Hepatic stellate cell (primary cell): ENCODE data around the gene GLS.
A peak's percentile ranks its signal among the peaks of the same experiment; 100 is the strongest.
"Not testable (repeated sequence)": the region's sequence is repeated elsewhere in the genome, so short reads cannot be mapped to it uniquely, and the experiment has no call there.

Experiments
- DNase-seq: peaks from one replicate; pipeline ENCODE4 v3.0.0; 2011; ENCODE audit warnings: low spot score

GLS gene

DNA sequence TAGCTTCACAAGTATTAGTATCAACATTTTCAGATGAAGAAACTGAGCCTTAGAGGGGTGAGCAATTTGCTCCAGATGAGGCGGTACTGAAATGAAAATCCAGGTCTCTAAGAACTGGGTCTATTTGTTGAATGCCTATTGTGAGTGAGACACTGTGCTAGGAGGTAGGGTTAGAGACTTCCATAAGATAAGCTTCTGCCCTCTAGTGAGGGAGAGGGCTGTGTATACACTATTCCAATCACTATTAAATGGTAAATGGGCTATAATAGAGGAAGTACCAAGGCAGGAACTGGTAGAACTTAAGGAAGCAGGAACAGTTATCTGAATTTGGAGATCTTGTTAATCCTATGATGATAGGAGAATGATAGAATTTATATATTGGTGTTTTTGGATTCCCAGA is 23.6 kb upstream of the GLS start:
- no peak for DNase-seq

GRCh38 chr2:190858817-190859216 is 21.8 kb upstream of the GLS start:
- DNase-seq = peak; percentile 52

- DNase-seq = peak; percentile 38
These were observed 21.0 kb upstream of the GLS start for GRCh38 chr2:190859347-190860297.

- DNase-seq = peak; percentile 27
These were observed 19.5 kb upstream of the GLS start for GRCh38 chr2:190860985-190861680.

DNA sequence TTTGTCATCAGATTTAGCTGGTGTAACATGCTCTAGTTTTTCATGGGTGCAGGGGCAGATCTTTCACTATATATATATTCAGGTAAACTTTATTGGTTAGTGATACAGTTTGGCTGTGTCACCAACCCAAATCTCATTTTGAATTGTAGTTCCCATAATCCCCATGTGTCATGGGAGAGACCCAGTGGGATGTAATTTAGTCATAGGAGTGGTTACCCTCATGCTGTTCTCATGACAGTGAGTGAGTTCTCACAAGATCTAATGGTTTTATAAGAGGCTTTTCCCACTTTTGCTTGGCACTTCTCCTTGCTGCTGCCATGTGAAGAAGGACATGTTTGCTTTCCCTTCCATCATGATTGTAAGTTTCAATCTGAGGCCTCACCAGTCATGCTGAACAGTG is 18.5 kb upstream of the GLS start:
- DNase-seq = not testable (repeated sequence)

DNA sequence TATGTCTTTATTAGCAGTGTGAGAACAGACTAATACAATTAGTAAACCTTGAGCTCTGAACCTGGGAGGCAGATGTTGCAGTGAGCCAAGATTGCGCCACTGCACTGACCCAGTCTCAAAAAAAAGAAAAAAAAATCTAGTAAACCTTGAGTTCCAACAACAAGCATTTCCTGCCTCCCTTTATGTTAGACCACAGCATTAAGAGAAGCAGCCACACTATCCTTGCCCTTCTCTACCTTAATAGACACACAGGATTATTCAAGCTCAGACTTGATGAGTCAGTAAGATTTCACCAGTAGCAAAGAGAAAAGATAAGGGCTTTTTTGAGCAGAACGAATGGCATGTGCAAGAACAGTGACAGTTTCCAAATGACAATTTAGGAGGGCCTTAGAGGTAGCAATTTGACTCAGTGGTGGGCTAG is 18.0 kb upstream of the GLS start:
- DNase-seq = no peak

DNA sequence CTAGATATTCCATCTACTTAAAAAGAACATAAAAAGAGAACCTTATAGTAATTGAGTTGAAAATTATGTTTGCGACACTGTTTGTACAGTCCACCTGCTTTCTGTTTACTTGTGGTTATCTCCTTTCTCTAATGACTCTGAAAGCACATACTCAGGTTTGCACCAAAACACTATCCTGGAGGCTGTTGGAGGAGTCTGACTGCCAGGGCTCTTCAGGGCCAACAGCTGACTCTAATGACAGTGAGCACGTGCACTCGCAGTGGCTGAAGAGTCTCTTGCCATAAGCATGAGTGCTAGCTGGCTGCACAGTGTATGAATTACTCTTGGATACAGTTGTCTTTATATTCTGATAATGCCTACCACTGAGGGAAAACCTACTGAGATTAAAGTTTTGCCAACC is 16.7 kb upstream of the GLS start:
- no peak for DNase-seq

DNA sequence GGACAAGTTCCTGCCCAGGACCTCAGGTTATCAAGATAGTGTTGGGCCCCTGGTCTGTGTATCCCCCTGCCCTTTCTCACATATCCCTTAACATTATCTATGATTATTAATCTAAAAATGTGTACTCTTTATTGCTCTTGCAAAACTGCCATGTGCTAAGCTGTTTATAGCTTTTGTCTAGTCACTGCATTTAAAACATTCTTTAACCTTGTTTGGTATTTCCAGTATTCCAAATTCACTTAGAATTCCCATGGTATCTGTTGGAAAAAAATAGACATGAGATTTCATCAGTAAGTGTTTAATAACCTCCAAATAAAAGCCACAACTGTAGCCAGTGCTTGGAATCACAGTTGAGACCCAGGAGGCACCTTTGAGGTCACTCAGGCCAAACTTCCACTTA is 16.2 kb upstream of the GLS start:
- no peak for DNase-seq

GRCh38 chr2:190867212-190867611 is 13.4 kb upstream of the GLS start:
- DNase-seq = peak; percentile 50

DNA sequence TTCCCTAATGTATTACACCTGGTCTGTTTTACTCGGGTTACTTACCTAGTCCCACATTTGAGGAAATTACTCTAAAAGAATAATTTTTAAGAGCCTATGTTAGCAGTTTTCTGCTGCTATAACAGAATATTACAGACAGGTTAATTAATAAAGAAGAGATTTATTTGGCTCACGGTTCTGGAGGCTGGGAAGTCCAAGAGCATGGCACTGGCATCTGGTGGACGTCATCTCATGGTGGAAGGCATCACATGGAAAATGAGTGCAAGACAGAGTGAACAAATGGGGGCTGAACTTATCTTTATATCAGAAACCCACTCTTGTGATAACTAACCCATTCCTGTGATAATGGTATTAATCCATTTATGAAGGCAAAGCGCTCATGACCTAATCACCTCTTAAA is 12.8 kb upstream of the GLS start:
- DNase-seq = no peak

GRCh38 chr2:190869721-190870120 is 10.9 kb upstream of the GLS start:
- DNase-seq = no peak

DNA sequence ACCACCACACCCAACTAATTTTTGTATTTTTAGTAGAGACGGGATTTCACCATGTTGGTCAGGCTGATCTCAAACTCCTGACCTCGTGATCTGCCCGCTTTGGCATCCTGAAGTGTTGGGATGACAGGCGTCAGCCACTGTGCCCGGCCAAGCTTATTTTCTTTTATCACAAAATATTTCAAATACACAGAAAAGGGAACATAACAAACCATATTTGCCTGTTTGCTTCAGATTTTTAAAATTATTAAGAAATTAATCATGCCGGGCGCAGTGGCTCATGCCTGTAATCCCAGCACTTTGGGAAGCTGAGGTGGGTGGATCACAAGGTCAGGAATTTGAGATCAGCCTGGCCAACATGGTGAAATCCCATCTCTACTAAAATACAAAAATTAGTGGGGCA is 7.2 kb upstream of the GLS start:
- DNase-seq = not testable (repeated sequence)

GRCh38 chr2:190875891-190876290 is 4.7 kb upstream of the GLS start:
- DNase-seq = no peak

DNA sequence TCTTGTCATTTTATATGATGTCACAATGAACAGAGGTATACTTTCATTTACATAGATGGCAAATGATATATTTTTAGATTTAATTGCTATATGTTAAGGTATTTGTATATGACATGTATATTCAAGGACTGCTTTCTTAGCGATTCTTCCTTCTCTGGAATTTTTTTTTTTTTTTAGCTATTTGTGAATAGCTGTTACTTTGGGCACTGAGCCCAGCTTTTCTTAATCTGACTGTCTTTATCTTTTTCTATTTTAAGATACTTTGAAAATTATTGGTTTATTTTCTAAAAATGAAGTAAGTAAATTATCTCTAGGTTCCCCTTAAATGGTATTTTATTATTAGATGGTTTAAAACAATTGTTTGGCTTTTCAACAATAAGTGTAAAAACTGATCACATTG is 4.0 kb upstream of the GLS start:
- DNase-seq = no peak

DNA sequence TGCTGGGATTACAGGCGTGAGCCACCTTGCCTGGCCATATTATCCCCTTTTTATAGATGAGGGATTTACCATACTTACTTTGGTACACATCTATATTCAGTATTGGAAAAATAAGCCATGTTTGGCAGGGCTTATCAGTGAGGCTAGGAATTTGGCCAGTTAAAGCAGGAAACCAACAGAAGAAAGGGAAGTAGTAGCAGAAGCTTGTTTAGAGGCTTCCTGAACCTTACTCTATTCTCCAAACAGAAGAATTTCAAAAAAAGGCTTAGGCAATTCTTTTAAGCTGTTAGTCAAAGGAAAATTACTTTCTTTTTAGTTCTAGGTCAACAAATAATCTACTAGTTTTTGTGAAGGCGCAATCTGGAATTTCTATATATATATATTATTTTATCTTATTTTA is 3.2 kb upstream of the GLS start:
- DNase-seq = no peak

DNA sequence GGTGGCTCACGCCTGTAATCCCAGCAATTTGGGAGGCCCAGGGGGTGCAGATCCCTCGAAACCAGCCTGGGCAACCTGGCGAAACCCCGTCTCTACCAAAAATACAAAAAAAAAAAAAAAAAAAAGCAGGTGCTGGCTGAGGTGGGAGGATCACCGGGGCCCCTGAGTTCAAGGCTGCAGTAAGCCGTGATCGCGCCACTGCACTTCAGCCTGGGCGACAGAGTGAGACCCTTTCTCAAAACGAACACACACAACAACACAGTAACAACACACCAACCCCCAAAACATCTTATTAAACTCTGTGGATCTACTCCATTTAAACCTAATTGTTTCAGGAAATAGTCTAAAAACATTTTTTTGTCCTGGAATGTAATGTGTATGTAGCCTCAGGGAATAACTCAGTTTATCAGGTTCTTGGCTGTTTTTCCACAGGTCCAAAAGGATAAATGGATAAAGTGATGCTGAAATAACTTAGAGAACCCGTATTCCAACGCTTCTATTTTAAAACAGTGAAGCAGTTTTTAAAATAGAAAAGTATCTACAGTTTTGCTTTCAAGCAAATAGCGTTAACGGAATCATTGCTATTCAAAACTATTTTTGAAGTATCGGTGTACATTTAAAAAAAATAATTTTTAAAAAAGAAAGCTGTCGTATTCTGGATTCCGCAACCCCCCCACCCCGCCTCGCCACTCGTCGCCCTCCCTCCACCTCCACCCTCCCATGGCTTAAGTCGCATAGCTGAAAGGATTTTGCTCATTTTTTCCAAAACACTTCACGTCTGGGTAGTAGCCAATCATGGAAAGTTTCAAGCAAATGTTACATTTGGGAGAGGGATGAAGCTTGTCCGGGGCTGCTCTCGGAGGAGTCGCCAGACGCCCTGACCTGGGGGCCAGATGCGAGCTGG is 895 bp upstream of the GLS start:
- DNase-seq = no peak

- no peak for DNase-seq
These were observed 520 bp downstream of the GLS start for GRCh38 chr2:190881084-190881597.

GRCh38 chr2:190881598-190882410 is 1.2 kb downstream of the GLS start:
- DNase-seq = no peak

DNA sequence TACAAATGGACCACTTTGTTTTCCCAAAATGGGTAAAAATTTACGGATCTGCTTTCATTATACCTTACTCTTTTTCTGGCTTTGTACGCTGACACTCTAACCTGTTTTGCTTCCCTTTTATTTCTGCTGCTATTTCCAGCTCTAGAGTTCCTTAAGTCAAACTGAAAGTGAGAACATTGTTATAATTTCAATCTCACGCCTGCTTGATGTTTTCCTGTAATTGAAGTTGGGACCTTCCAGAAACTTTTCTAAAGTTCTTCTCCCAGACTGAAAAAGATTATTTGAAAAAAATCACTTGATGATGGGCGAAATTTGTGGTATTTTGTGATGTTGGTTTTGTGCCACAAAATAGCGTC is 1.8 kb downstream of the GLS start:
- no peak for DNase-seq

DNA sequence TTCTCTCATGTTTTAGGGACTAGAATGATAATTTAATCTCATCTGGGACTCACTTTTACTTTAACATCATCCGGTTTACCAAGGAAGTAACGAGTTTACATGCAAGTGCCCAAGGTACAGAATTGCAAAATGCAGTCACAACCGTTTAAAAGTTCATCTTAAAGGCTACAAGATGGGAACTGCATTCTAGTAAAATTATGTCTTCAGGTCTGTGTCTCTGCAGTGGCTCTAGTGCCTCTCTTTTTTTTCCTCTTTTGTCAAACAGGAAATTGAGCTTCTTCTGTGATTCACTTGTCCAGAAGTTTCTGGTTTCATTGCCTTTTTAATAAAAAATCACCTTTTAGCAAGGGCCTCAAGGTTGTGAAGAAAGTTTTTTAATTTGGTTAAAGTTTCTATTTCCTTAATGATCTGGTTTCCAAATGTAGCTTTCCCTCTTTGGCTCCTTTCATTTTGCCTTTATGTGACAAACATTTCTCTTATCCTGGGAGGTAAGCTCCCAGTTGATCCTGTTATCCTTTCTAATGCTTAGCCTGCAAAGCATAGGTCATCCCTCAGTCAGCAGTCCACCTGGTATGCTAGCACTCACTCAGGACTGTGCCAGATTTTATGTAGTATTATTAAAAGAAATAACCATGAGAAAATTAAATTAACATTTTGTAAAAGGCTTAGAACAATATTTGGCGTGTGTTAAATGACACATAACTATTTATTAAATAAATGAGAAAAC is 2.4 kb downstream of the GLS start:
- no peak for DNase-seq

DNA sequence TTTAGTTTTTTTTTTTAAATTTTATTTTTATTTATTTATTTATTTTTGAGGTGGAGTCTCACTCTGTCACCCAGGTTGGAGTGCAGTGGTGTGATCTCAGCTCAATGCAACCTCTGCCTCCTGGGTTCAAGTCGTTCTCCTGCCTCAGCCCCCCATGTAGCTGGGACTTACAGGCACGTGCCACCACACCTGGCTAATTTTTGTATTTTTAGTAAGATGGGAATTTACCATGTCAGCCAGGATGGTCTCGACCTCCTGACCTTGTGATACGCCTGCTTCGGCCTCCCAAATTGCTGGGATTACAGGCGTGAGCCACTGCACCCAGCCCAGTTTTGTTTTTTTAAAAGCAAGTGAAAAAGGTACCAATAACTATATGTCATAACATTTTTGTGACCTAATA is 5.2 kb downstream of the GLS start:
- DNase-seq = not testable (repeated sequence)
